Stomach (tissue), 9 donors: Measurements from ENCODE around the gene THTPA. TPM values are rescaled to one million over a fixed set of nuclear protein-coding genes. Genes with fewer than 3 reads are reported as not detected.
"Not testable (repeated sequence)": the region's sequence is repeated elsewhere in the genome, so short reads cannot be mapped to it uniquely, and the experiment has no call there.

Experiments
- DNase-seq, 2 donors: peaks; one replicate each; pipeline versions ENCODE4 v3.0.0 to v3.0.0-alpha.2; 2013 to 2019
- H3K27ac ChIP-seq, 5 donors: fragments of 200-600 bp in 4 of 5; sonication (generic) in 4 of 5; one replicate each; pipeline ENCODE4 v1.5.1; 2013 to 2019; ENCODE audit warnings: mild to moderate bottlenecking in 1 of 5, moderate library complexity in 1 of 5
- H3K27me3 ChIP-seq, 3 donors: fragments of 200-600 bp; sonication (generic); one replicate each; pipeline ENCODE4 v1.5.1; 2017 to 2019; ENCODE audit warnings: mixed run types in 1 of 3
- H3K36me3 ChIP-seq, 4 donors: fragments of 200-600 bp; sonication (generic); 1 replicate in 3 of 4; 2 replicates in 1 of 4; pipeline ENCODE4 v1.5.1; 2016 to 2019
- H3K4me1 ChIP-seq, 4 donors: fragments of 200-600 bp; sonication (generic); one replicate each; pipeline ENCODE4 v1.5.1; 2016 to 2019
- H3K4me3 ChIP-seq, 4 donors: fragments of 200-600 bp; sonication (generic) in 3 of 4; one replicate each; pipeline ENCODE4 v1.5.1; 2016 to 2019; ENCODE audit warnings: mild to moderate bottlenecking in 1 of 4
- H3K9me3 ChIP-seq, 4 donors: fragments of 200-600 bp; sonication (generic); one replicate each; pipeline ENCODE4 v1.5.1; 2016 to 2019
- CTCF ChIP-seq, 7 experiments: fragments of 450-650 bp in 4 of 7; fragments of 200-600 bp in 3 of 7; sonication (generic) in 3 of 7; IDR thresholded peaks; one replicate each; pipeline ENCODE4 v1.5.1; 2016 to 2019; ENCODE audit warnings: antibody characterized with exemption in 7 of 7, control low read depth in 2 of 7, mild to moderate bottlenecking in 1 of 7
- EP300 ChIP-seq: sonication (generic); formaldehyde crosslinking; IDR thresholded peaks from one replicate; pipeline ENCODE4 v1.6.1; 2017; ENCODE audit warnings: antibody characterized with exemption
- POLR2A ChIP-seq, 4 donors: fragments of 450-650 bp; IDR thresholded peaks; one replicate each; pipeline ENCODE4 v1.6.1; 2016; ENCODE audit warnings: antibody characterized with exemption in 4 of 4, control low read depth in 2 of 4, mild to moderate bottlenecking in 1 of 4, moderate library complexity in 1 of 4
- POLR2AphosphoS5 ChIP-seq, 3 donors: sonication (generic); formaldehyde crosslinking; IDR thresholded peaks; one replicate each; pipeline ENCODE4 v1.6.1; 2016; ENCODE audit warnings: antibody characterized with exemption in 3 of 3
- WGBS, 5 donors: extraction: QIAGEN DNeasy Blood & Tissue Kit in 3 of 5; methylation state at CpG; one replicate each; pipeline versions ENCODE4 v1.1.5 to v1.1.7; 2013 to 2018; 5-methylcytosine and 5-hydroxymethylcytosine counted together
- intact Hi-C: fragments of 100-400 bp; cut with DNase I; formaldehyde crosslinking; loops from one replicate; pipeline ENCODE4 v1.15.1; 2023; ENCODE audit warnings: low total_unique reads
- polyA plus RNA-seq, 3 donors: library from polyadenylated mRNA; stranded (reverse); fragments of 200-250 nt; gene quantifications; one replicate each; pipeline ENCODE4 v1.2.3, GENCODE V29; 2013
- total RNA-seq, 5 donors: library from RNA; depleted of rRNA; stranded (reverse); fragments of >200 nt; gene quantifications; one replicate each; pipeline versions ENCODE4 v1.1.0 to v1.2.3, GENCODE V29; 2014 to 2016
- donor health status: healthy with polysubstance abuse.
- donor health status: Bipolar disorder and iron deficiency.
- donor health status: healthy.

The THTPA gene
- total and polyA plus RNA-seq, 8 donors: 8.5 to 170 (median 16.3) TPM

- peaks cover 5 to 13% (median 9%) of the 10 kb centered on the region in 4 donors for H3K4me1 ChIP-seq
- TF ChIP-seq EP300: no peak
- TF ChIP-seq CTCF (IDR thresholded peaks at IDR 0.05): no peak
- TF ChIP-seq POLR2AphosphoS5 (IDR thresholded peaks at IDR 0.05): no peak
- TF ChIP-seq POLR2A (IDR thresholded peaks at IDR 0.05): no peak
- H3K27me3 ChIP-seq: peaks cover 0 to 7% (median 0%) of the 10 kb centered on the region in 3 donors
- intact Hi-C loops: no loop called here
- no peak overlapping the region for H3K27ac ChIP-seq
- H3K9me3 ChIP-seq: no peaks in the 10 kb centered on the region
- H3K36me3 ChIP-seq: no peaks in the 10 kb centered on the region
- DNase-seq: peak in 1 of 2 donors; percentile 20
- H3K4me3 ChIP-seq: no peak overlapping the region
- 83 to 94% (median 90%) methylated on average over 2 of the region's 2 CpGs for WGBS, 5 donors
Measured at GRCh38 chr14:23589606-23590005, 33.5 kb downstream of the THTPA start.

- Histone ChIP-seq H3K4me3 (no peak overlapping the region), H3K9me3 (no peaks in the 10 kb centered on the region), H3K27me3 (peaks cover 0 to 2% (median 0%) of the 10 kb centered on the region in 3 donors), H3K4me1 (peaks cover 5 to 13% (median 9%) of the 10 kb centered on the region in 4 donors), H3K27ac (no peak overlapping the region), H3K36me3 (no peaks in the 10 kb centered on the region)
- intact Hi-C loops: no loop called here
- WGBS, 5 donors: 87 to 98% (median 96%) methylated on average over 4 of the region's 4 CpGs
- DNase-seq: no peak
- TF ChIP-seq POLR2AphosphoS5 (IDR thresholded peaks at IDR 0.05) (no peak), POLR2A (IDR thresholded peaks at IDR 0.05) (no peak), CTCF (IDR thresholded peaks at IDR 0.05) (no peak), EP300 (no peak)
Measured at GRCh38 chr14:23590198-23590597, 34.1 kb downstream of the THTPA start.

GRCh38 chr14:23594191-23594590, 38.1 kb downstream of the THTPA start:
- H3K36me3 ChIP-seq, DNase-seq, intact Hi-C loops, H3K27ac ChIP-seq, H3K4me3 ChIP-seq, H3K9me3 ChIP-seq, H3K27me3 ChIP-seq, H3K4me1 ChIP-seq: not testable (repeated sequence)
- WGBS, 5 donors: 79 to 92% (median 88%) methylated on average over 3 of the region's 3 CpGs

- intact Hi-C loops: no loop called here
- H3K4me3 ChIP-seq: no peak overlapping the region
- no peaks in the 10 kb centered on the region for H3K36me3 ChIP-seq
- DNase-seq: no peak
- H3K27ac ChIP-seq: no peak overlapping the region
- H3K27me3 ChIP-seq: no peaks in the 10 kb centered on the region
- no peak for TF ChIP-seq CTCF (IDR thresholded peaks at IDR 0.05)
- TF ChIP-seq POLR2AphosphoS5 (IDR thresholded peaks at IDR 0.05): no peak
- TF ChIP-seq EP300: no peak
- no peak for TF ChIP-seq POLR2A (IDR thresholded peaks at IDR 0.05)
- WGBS, 5 donors: 45 to 94% (median 83%) methylated on average over 2 of the region's 2 CpGs
- H3K9me3 ChIP-seq: peaks cover 0 to 7% (median 0%) of the 10 kb centered on the region in 4 donors
- no peaks in the 10 kb centered on the region for H3K4me1 ChIP-seq
Measured at GRCh38 chr14:23600322-23600707, 44.2 kb downstream of the THTPA start.

- H3K36me3 ChIP-seq: no peaks in the 10 kb centered on the region
- 94 to 100% (median 100%) methylated on average over 1 of the region's 1 CpG for WGBS, 5 donors
- peaks cover 0 to 7% (median 0%) of the 10 kb centered on the region in 4 donors for H3K9me3 ChIP-seq
- no peak for DNase-seq
- H3K4me3 ChIP-seq: no peak overlapping the region
- H3K27me3 ChIP-seq: no peaks in the 10 kb centered on the region
- no peak for TF ChIP-seq POLR2AphosphoS5 (IDR thresholded peaks at IDR 0.05)
- no peak for TF ChIP-seq POLR2A (IDR thresholded peaks at IDR 0.05)
- no peak for TF ChIP-seq EP300
- no peak for TF ChIP-seq CTCF (IDR thresholded peaks at IDR 0.05)
- no peak overlapping the region for H3K27ac ChIP-seq
- no peaks in the 10 kb centered on the region for H3K4me1 ChIP-seq
- intact Hi-C loops: no loop called here
Measured at GRCh38 chr14:23600806-23601205, 44.7 kb downstream of the THTPA start.
